ENCODE data around the gene REST.
"Not testable (repeated sequence)": the region's sequence is repeated elsewhere in the genome, so short reads cannot be mapped to it uniquely, and the experiment has no call there.

Gene REST, protein sequence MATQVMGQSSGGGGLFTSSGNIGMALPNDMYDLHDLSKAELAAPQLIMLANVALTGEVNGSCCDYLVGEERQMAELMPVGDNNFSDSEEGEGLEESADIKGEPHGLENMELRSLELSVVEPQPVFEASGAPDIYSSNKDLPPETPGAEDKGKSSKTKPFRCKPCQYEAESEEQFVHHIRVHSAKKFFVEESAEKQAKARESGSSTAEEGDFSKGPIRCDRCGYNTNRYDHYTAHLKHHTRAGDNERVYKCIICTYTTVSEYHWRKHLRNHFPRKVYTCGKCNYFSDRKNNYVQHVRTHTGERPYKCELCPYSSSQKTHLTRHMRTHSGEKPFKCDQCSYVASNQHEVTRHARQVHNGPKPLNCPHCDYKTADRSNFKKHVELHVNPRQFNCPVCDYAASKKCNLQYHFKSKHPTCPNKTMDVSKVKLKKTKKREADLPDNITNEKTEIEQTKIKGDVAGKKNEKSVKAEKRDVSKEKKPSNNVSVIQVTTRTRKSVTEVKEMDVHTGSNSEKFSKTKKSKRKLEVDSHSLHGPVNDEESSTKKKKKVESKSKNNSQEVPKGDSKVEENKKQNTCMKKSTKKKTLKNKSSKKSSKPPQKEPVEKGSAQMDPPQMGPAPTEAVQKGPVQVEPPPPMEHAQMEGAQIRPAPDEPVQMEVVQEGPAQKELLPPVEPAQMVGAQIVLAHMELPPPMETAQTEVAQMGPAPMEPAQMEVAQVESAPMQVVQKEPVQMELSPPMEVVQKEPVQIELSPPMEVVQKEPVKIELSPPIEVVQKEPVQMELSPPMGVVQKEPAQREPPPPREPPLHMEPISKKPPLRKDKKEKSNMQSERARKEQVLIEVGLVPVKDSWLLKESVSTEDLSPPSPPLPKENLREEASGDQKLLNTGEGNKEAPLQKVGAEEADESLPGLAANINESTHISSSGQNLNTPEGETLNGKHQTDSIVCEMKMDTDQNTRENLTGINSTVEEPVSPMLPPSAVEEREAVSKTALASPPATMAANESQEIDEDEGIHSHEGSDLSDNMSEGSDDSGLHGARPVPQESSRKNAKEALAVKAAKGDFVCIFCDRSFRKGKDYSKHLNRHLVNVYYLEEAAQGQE

DNA sequence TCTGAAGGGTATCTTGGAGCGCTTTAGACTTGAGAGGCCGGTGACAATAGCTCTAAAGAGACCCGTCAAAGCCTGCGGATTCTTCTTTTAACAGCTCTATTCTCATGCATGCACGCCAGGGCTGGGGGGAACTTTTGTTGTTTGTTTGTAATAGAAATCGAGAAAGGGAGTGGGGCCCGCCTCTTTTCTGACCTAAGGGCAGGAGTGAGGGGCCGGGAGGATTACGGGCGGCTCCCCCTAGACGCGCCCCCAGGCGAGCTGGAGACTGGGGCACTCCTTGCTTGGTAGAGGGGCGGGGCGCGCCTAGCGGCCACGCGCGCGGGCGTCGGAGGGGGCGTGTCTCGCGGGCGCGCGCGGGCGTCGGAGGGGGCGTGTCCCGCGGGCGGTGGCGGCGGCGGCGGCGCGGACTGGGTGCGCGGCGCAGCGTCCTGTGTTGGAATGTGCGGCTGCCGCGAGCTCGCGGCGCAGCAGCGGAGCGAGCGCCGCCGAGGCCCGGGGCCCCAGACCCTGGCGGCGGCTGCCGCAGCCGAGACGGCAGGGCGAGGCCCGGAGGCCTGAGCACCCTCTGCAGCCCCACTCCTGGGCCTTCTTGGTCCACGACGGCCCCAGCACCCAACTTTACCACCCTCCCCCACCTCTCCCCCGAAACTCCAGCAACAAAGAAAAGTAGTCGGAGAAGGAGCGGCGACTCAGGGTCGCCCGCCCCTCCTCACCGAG is at the start of gene REST:
Gene REST (plus strand): TSS at position 412 of the 717 bp plus-strand sequence. CDS start 2,739 bp downstream, outside the sequence.
- no peak for FAIRE-seq

DNA sequence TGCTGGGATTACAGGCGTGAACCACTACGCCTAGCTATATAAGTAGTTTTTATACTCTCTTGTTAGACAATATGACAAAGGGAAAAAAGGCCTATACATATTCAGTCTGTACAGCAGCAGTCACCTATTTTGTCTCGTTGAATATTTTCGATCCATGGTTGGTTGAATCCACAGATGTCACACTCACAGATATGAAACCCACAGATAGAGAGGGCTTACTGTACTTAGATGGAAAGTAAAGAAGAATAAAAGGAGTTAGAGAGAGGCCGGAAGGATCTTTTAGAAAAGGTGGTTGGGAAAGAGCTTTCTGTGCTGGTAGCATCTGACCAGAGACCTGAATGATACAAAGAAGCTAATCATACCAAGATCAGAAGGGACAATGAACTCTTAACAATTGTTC is 47.9 kb upstream of the REST start:
- FAIRE-seq = no peak

DNA sequence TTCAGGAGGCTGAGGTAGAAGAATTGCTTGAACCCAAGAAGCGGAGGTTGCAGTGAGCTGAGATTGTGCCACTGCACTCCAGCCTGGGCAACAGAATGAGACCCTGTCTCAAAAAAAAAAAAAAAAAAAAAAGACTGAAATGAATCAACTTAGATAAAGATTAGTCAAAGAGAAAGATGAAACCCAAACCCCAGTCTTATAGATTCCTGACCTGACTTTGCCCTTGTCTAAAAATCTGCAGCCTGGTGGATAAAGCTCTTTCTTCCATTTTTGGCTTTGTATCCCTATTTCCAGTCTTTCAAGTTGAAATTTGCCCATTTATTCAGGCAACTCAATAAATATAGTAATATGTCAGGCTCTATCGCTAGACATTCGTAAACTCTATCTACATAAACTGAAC is 46.9 kb upstream of the REST start:
- FAIRE-seq = no peak

DNA sequence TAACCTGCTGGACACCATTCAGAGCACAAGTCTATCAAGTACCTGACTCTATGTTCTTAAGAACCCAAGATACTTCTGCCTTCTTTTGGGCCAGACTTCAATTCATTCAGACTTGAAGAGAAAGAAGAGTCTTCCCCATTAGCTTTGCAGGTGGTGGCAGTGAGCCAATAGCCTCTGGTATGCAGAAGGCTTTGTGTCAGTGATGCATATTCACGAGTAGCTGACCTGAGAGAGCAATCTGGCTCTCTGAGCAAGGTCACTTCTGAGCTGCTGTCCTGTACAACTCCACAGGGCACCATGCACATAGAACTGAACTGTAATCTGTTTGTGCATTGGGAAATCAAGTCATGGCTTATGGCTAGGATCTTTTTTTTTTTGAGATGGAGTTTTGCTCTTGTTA is 46.3 kb upstream of the REST start:
- FAIRE-seq = no peak

DNA sequence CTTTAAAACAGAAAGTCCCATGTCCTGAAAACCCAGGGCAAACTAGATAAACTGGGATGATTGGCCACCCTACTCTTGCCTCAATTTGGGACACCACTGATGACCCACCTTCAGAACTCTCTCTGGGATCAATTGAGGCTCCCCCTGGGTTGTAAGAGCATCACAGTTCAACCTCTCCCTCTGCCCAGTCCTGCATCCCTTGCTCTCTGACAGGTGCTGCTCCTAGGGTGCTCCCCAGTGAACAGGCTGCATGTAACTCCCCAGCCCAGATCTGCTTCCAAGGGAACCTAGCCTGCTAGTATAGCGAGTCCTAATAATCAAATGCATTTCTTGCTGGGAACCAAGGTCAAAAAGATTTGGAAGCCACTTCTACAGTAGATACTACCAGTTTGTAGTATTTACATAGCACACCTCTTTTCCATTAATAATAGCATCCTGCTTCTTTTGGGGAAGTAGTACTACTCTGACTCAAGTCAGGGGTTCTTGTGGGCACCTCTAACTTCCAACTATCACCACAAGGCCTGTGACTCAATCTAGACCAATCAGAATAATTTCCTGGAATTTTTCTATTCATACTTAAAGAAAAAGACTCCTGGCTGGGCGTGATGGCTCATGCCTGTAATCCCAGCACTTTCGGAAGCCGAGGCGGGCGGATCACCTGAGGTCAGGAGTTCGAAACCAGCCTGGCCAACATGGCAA is 44.1 kb upstream of the REST start:
- no peak for FAIRE-seq

DNA sequence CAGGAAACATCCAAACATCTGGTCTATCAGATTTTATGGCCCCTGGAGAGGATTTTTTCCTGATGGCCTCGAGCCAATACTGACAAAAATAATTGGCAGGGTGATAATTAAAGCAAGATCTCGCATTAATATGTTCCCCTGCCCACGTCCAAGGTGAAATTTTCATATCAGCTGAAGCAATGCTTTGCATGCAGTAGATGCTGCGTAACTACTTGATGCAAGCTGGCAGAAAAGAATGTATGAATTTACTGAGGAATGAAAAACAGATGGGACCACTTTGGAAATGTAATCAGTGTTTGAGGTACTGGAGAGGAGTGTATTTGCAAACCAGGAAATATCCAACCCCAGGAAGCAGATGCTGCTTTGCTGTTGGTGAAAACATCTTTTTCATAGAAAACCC is 36.8 kb upstream of the REST start:
- FAIRE-seq = no peak

DNA sequence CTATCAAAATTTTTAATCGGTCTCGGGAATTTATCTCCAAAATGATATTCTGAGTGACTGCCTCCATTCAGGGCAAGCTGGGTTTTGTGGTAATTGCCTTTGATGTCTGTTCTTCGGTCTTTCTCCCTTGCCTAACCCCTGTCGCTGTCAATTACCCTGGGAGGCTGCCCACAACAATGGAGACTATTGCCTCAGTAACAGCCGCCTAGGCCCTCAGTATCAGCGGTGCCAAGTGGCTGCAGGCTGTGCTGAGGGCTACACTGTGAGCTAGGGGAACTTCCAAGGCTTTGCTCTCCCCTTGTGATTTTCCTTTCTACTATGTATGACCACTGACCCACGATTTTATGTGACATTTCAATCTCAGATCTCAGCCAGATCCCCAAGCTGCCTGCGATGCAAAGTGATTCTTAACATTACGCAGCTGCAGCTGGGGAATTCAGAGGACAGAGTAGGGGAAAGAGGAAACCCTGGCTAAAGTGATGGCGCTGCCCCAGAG is 36.3 kb upstream of the REST start:
- FAIRE-seq = no peak

DNA sequence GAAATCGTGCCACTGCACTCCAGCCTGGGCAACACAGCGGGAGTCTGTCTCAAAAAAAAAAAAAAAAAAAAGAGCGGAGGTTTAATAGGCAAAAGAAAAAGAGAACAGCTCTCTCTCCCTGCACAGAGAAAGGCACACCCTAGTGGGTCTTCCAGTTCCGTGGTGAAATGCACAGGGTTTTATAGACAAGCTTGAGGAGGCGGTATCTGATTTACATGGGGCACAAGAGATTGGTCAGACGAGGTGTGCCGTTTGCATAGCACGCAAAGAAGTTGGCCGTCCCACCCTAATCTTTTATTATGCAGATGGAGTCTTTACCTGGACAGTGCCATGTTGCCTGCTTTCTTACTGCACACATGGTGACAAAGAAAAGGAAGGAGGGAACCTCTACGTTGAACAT is 33.5 kb upstream of the REST start:
- FAIRE-seq = no peak

DNA sequence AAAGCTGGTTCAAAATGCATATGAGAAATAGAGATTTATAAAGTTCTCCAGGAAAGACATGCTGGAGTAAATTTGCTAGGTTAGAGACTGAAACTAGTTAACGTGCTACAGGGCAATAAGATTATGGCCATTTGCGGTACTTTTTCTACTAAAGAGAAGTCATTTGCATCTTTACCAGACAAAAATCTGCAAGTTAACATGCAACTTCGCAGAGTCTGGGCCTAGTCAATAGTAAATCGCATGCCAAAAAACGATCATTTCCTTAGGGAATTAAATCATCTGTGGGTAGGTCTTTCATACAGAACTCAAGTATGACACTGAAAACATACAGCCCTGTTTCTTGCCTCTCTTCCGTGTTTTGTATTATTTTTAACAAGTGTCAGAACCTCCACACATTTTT is 32.8 kb upstream of the REST start:
- FAIRE-seq = no peak

DNA sequence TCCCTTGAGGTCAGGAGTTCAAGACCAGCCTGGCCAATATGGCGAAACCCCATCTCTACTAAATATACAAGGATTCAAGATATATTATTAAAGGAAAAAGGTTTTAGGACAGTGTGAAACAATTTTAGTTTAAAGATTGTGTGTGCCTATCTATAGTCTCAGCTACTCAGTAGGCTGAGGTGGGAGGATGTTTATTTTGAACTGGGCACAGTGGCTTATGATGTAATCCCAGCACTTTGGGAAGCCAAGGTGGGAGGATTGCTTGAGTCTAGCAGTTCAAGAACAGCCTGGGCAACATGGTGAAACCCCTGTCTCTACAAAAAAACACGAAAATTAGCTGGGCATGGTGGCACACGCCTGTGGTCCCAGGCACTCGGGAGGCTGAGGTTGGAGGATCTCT is 31.4 kb upstream of the REST start:
- no peak for FAIRE-seq

DNA sequence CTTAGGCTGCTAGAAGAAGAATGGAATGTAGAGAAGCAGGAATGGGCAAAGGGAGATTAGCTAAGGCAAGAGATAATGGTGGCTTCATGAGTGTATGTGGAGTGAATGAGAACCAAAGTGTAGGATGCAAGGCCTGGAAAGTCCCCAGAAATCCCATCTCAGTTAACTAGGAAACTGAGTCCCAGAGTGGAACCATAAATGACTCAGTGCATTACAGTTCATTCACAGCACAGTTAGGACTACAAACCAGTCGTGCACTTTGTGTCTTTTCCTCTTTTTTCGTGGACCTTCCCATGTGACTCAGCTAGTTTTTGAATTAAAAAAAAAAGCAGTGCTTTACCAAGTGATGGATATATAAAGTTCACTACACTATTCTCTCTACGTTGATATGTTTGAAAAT is 27.7 kb upstream of the REST start:
- no peak for FAIRE-seq

DNA sequence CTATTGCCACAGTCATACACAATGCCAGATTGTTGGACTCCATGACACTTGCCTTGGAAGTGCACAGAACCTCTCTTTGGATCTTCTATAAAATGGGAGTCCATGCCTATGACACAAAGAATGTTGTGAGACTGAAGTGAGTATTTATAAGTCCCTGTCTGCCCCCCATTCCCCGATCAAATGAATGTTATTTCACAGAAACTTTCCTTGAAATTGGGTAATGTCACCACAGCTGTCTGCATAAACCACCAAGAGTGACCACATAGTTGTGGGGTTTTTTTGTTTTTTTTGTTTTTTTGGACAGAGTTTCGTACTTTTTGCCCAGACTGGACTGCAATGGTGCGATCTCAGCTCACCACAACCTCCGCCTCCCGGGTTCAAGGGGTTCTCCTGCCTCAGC is 27.1 kb upstream of the REST start:
- FAIRE-seq = no peak

DNA sequence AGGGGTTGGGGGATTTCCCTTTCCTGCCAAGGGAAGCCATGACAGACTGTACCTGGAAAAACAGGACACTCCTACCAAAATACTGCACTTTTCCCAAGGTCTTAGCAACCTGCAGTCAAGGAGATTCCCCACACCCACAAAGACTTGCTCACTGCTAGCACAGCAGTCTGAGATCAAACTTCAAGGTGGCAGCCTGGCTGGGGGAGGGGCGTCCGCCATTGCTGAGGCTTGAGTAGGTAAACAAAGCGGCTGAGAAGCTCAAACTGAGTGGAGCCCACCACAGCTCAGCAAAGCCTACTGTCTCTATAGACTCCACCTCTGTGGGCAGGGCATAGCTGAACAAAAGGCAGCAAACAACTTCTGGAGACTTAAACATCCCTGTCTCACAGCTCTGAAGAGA is 23.2 kb upstream of the REST start:
- not testable (repeated sequence) for FAIRE-seq

DNA sequence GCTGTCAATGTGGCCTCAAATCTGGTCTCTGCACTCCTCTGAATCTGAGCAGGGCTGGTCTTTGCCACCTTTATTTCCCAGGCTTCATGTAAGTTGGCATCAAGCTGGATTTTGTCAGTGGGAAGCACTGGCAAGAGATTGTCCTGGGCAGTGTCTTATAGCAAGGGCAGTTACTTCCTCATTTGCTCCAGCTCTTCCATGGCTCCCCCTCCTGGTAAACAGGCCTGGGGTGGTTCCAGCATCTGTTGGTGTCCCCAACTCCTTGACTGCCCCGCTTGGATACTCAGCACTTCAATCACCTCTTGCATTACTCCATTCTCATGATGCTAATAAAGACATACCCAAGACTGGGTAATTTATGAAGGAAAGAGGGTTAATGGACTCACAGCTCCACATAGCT is 15.0 kb upstream of the REST start:
- FAIRE-seq = no peak

DNA sequence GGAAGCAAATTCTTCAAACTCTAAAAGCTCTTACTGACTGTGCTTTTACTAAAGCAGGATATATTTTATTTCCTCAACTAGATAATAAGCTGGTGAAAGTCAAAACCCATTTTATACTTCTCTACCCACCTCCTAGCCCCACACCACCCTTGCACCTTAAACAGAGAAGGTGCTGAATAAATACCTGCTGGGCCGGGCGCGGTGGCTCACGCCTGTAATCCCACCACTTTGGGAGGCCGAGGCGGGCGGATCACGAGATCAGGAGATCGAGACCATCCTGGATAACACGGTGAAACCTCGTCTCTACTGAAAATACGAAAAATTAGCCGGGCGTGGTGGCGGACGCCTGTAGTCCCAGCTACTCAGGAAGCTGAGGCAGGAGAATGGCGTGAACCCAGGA is 9.9 kb upstream of the REST start:
- FAIRE-seq = not testable (repeated sequence)

DNA sequence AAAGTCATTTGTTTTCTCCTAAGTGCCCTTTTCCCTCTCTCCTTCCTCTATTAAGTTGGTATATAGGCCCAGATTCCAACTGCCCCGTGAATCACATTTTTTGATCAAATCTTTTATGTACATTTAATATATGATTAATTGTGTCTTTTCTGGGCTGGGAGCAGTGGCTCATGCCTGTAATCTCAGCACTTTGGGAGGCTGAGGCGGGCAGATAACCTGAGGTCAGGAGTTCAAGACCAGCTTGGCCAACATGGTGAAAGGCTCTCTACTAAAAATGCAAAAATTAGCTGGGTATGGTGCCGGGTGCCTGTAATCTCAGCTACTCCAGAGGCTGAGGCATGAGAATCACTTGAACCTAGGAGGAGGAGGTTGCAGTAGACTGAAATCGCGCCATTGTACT is 7.5 kb upstream of the REST start:
- FAIRE-seq = not testable (repeated sequence)

DNA sequence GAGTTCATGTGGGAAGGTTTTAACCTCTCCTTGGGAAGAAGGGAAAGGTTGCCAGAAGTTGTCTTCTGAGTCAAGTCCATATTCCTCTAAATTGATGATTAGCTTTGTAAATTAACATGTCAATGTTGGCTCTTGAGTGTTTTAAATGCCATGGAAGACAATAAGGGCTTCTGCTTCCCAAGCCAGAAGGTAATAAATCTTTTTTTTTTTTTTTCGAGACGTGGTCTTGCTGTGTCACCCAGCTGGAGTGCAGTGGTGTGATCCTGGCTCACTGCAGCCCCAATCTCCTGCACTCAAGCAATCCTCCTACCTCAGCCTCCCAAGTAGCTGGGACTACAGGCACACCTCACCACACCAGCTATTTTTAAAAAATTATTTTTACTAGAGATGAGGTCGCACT is 5.0 kb upstream of the REST start:
- FAIRE-seq = no peak

DNA sequence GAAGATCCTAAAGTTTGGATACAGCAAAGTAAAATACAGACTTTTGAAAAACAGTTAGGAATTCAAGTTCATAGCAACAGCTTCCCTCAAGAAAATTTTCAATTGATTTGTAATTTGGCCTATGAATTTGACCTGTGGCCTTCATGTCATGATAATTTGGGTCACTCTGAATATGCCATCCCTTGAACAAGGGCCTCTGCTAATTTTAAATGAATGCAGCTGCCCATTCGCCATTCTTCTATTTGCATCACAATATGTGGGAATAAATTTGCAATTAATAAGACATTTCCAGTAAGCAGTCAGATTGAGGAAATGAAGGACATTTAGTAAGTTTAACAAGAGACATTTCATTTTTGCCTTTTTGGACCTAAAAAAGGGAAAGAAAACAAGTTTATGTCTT is 1.9 kb upstream of the REST start:
- FAIRE-seq = no peak

DNA sequence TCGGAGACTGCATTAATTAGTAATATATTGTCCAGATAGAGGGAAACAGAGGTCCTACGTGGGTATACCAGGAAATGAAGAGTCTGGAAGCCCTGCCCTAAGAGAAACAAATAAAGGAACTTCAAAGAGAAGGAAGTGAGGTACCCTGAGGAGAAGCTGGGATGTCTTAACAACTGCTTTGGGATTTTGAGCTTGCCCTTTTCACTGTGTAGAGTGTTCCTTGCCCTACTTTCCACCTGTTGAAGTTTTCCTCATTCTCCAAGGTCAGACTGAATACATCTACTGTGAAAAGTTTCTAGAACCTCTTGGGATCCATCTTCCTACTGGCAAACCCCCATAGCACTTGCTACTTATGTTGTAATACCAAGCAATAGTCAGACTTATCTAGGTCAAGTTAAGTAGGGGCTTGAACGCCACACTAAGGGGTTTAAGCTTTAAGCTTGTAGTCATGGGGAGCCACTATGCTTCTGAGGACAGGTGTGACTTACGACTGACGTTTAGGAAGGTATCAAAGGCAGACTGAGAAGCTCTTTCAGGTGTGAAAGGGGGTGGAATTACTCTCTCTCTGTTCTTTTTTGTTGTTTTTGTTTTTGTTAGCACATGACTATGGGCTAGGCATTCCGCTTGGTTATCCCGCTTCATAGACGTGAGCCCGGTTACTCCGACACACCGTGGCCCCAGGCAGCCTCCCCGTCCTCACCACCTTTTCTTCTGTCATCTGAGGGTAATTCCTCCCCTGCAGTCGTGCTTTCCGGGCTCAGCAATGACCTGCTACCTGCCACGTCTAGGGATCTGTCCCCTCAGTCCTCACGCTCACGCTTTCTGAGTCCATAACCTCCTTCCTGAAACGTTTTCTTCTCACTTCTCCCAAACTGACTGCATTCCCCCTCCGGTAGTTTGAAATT is 959 bp upstream of the REST start:
- FAIRE-seq = no peak

DNA sequence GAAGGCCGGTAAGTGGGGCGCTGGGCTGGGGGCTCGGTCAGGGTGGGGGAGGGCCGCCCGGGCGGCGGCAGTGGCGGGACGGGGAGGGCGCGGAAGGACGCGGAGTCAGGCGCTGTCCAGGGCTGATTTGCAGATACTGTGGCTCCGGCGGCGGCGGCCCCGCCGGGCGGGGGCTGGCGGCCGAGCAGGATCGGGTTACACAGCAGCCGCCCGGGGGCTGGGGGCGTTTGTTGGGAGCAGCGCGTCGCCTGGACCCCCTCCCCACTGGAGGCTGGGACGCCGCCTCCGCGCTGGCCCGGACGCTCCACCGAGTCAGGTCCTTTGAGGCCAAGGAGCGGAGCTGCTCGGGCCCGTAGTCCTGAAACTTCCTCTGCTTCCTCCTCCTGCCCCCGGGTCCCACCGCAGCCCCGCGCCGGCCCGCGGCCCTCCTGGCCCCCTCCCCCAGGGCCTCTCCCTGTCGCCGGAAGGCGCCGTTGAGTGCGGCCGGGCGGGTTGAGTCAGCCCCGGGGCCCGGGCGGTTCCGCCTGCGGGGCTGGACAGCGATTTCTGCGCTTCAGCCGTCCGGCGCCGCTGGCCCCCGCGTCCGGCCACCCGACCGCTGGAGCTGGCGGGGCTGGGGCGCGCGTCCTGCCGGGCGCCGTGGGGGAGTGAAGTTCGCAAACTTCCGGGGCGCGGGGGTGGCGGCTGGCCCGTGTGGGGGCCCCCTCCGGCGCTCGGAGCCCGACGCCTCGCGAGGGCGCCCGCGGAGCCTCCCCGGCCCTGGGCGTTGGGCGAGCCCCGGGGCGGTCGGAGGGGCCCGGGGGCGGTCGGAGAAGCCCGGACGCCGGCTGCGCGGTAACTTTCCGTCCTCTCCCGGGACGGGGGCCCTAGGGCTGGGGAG is 746 bp downstream of the REST start:
- FAIRE-seq = no peak
